WTC11 (cell line): ENCODE results near the gene CATSPERB.
"Not testable (repeated sequence)": the region's sequence is repeated elsewhere in the genome, so short reads cannot be mapped to it uniquely, and the experiment has no call there.

ENCODE experiments used
- JUN ChIP-seq: sonication (generic); formaldehyde crosslinking; IDR thresholded peaks from 2 replicates; pipeline ENCODE4 v1.8.0; 2023; ENCODE audit warnings: mild to moderate bottlenecking, missing genetic modification reagents
- SP1 ChIP-seq: sonication (generic); formaldehyde crosslinking; conservative IDR thresholded peaks from 2 replicates; pipeline ENCODE4 v1.8.1; 2022; ENCODE audit warnings: missing genetic modification reagents
- ZBTB21 ChIP-seq: sonication (generic); formaldehyde crosslinking; IDR thresholded peaks from 2 replicates; pipeline ENCODE4 v1.8.1; 2023; ENCODE audit warnings: mild to moderate bottlenecking, missing genetic modification reagents, borderline replicate concordance
- TF ChIP-seq, protein P1 (sequence below): fragments of 200-600 bp; IDR thresholded peaks from 2 replicates; pipeline ENCODE4 v1.8.0; 2022; ENCODE audit warnings: antibody characterized with exemption

DNA sequence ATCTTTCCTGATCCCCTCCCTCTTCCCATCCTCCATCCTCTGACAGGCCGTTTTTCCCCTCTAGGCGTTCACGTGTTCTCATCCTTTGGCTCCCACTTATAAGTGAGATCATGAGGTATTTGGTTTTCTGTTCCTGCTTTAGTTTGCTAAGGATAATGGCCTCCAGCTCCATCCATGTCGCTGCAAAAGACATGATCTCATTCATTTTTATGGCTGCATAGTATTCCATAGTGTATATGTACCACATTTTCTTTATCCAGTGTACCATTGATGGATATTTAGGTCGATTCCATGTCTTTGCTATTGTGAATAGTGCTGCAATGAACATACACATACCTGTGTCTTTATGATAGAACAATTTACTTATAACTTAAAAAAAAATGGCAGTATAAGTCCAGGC is 197.8 kb downstream of the CATSPERB start:
- TF ChIP-seq, protein P1, sequence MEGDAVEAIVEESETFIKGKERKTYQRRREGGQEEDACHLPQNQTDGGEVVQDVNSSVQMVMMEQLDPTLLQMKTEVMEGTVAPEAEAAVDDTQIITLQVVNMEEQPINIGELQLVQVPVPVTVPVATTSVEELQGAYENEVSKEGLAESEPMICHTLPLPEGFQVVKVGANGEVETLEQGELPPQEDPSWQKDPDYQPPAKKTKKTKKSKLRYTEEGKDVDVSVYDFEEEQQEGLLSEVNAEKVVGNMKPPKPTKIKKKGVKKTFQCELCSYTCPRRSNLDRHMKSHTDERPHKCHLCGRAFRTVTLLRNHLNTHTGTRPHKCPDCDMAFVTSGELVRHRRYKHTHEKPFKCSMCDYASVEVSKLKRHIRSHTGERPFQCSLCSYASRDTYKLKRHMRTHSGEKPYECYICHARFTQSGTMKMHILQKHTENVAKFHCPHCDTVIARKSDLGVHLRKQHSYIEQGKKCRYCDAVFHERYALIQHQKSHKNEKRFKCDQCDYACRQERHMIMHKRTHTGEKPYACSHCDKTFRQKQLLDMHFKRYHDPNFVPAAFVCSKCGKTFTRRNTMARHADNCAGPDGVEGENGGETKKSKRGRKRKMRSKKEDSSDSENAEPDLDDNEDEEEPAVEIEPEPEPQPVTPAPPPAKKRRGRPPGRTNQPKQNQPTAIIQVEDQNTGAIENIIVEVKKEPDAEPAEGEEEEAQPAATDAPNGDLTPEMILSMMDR: not testable (repeated sequence)
- not testable (repeated sequence) for TF ChIP-seq SP1; JUN (CRISPR knock-in tag); ZBTB21
